ENCODE results near the gene SCN3A. TPM values are rescaled to one million over a fixed set of nuclear protein-coding genes. Genes with fewer than 3 reads are reported as not detected.

SCN3A gene
- total and polyA plus RNA-seq, 4 experiments from 2014 or later = not detected

DNA sequence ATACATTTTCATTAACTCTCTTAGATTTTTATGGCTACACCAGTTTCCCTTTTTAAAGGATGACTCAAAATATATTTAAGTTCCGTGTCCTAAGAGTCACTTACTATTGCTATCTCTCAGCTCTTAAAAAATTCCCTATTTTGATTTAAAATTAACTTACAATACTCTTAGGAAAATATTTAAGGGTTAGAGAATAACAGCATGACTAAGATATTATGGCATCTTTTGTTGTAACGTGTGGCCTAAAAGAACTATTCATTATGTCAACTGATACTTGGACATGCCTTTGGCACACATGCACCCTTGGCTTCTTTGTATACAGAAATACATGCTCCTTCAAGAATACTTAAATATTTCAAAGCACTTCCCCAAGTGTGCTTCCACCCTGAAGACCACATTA, 42.3 kb downstream of the SCN3A start:
- Histone ChIP-seq H3K27me3 (ENCODE audit: insufficient read depth, low read length) (no peaks in the 10 kb centered on the region), H3K4me1 (ENCODE audit: insufficient read depth, low read length) (no peaks in the 10 kb centered on the region), H3K9me3 (ENCODE audit: control insufficient read depth in 1 of 2, low read length in 2 of 2) (no peaks in the 10 kb centered on the region), H3K36me3 (ENCODE audit: insufficient read depth, low read length) (no peaks in the 10 kb centered on the region), H3K4me3 (ENCODE audit: low read length in 2 of 2) (no peak overlapping the region), H3K27ac (ENCODE audit: low read depth, low read length) (no peak overlapping the region)
- intact Hi-C loops (cut with micrococcal nuclease) = no loop called here
- H3K27ac Mint-ChIP-seq = no peak overlapping the region
- no peaks in the 10 kb centered on the region for H3K36me3 Mint-ChIP-seq
- DNase-seq = no peak
- no peak overlapping the region for H3K4me3 Mint-ChIP-seq
- ChIA-PET CTCF (ENCODE audit: partially characterized antibody) (no interaction called here), POLR2A (ENCODE audit: partially characterized antibody) (no interaction called here)
- no peaks in the 10 kb centered on the region for H3K4me1 Mint-ChIP-seq
- H3K27me3 Mint-ChIP-seq = no peaks in the 10 kb centered on the region
- peaks cover 0 to 5% (median 0%) of the 10 kb centered on the region in 8 donors for H3K9me3 Mint-ChIP-seq

GRCh38 chr2:165157160-165157559, 46.7 kb downstream of the SCN3A start:
- Histone ChIP-seq H3K36me3 (ENCODE audit: insufficient read depth, low read length) (no peaks in the 10 kb centered on the region), H3K9me3 (ENCODE audit: control insufficient read depth in 1 of 2, low read length in 2 of 2) (no peaks in the 10 kb centered on the region), H3K4me3 (ENCODE audit: low read length in 2 of 2) (no peak overlapping the region), H3K4me1 (ENCODE audit: insufficient read depth, low read length) (no peaks in the 10 kb centered on the region), H3K27ac (ENCODE audit: low read depth, low read length) (no peak overlapping the region), H3K27me3 (ENCODE audit: insufficient read depth, low read length) (no peaks in the 10 kb centered on the region)
- Mint-ChIP-seq H3K9me3 (peaks cover 0 to 4% (median 0%) of the 10 kb centered on the region in 8 donors), H3K27ac (no peak overlapping the region), H3K4me3 (no peak overlapping the region), H3K4me1 (no peaks in the 10 kb centered on the region), H3K27me3 (no peaks in the 10 kb centered on the region), H3K36me3 (no peaks in the 10 kb centered on the region)
- DNase-seq = no peak
- ChIA-PET CTCF (ENCODE audit: partially characterized antibody) (no interaction called here), POLR2A (ENCODE audit: partially characterized antibody) (no interaction called here)
- intact Hi-C loops (cut with micrococcal nuclease) = no loop called here

- no peak overlapping the region for H3K4me3 ChIP-seq (ENCODE audit: low read length in 2 of 2)
- no peaks in the 10 kb centered on the region for H3K36me3 Mint-ChIP-seq
- no peak overlapping the region for H3K27ac Mint-ChIP-seq
- H3K27me3 ChIP-seq (ENCODE audit: insufficient read depth, low read length) = no peaks in the 10 kb centered on the region
- H3K9me3 ChIP-seq (ENCODE audit: control insufficient read depth in 1 of 2, low read length in 2 of 2) = no peaks in the 10 kb centered on the region
- peaks cover 0 to 8% (median 1%) of the 10 kb centered on the region in 8 donors for H3K9me3 Mint-ChIP-seq
- intact Hi-C loops (cut with micrococcal nuclease) = no loop called here
- H3K4me1 ChIP-seq (ENCODE audit: insufficient read depth, low read length) = no peaks in the 10 kb centered on the region
- no peaks in the 10 kb centered on the region for H3K36me3 ChIP-seq (ENCODE audit: insufficient read depth, low read length)
- H3K4me1 Mint-ChIP-seq = no peaks in the 10 kb centered on the region
- ChIA-PET POLR2A (ENCODE audit: partially characterized antibody) (no interaction called here), CTCF (ENCODE audit: partially characterized antibody) (no interaction called here)
- no peak overlapping the region for H3K4me3 Mint-ChIP-seq
- DNase-seq = no peak
- H3K27ac ChIP-seq (ENCODE audit: low read depth, low read length) = no peak overlapping the region
- no peaks in the 10 kb centered on the region for H3K27me3 Mint-ChIP-seq
These were observed 48.7 kb downstream of the SCN3A start for GRCh38 chr2:165155152-165155551.

DNA sequence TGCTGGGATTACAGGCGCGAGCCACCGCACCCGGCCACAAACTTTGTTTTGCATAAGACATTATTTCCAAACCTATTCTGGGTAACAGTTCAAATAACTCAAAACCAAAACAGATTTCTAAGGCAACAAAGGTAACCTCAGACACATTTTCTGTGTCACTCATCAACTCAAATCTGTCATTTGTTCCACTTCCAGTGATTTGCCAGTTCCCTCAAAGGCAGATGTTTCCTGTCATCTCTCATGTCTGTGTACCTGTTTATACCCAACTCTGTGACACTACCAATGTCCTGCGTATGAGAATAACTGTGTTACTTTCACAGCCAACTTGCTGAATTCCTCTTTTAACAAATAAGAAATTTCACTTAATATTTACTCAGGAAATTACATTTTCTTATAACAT, 54.4 kb downstream of the SCN3A start:
- Histone ChIP-seq H3K9me3 (ENCODE audit: control insufficient read depth in 1 of 2, low read length in 2 of 2) (no peaks in the 10 kb centered on the region), H3K4me3 (ENCODE audit: low read length in 2 of 2) (no peak overlapping the region), H3K36me3 (ENCODE audit: insufficient read depth, low read length) (no peaks in the 10 kb centered on the region), H3K27me3 (ENCODE audit: insufficient read depth, low read length) (no peaks in the 10 kb centered on the region), H3K4me1 (ENCODE audit: insufficient read depth, low read length) (no peaks in the 10 kb centered on the region), H3K27ac (ENCODE audit: low read depth, low read length) (no peak overlapping the region)
- Mint-ChIP-seq H3K9me3 (peaks cover 0 to 4% (median 0%) of the 10 kb centered on the region in 8 donors), H3K4me3 (no peak overlapping the region), H3K27ac (no peak overlapping the region), H3K36me3 (no peaks in the 10 kb centered on the region), H3K4me1 (no peaks in the 10 kb centered on the region), H3K27me3 (no peaks in the 10 kb centered on the region)
- intact Hi-C loops (cut with micrococcal nuclease) = no loop called here
- ChIA-PET POLR2A (ENCODE audit: partially characterized antibody) (no interaction called here), CTCF (ENCODE audit: partially characterized antibody) (no interaction called here)
- no peak for DNase-seq

- H3K4me1 ChIP-seq (ENCODE audit: insufficient read depth, low read length) = no peaks in the 10 kb centered on the region
- ChIA-PET CTCF (ENCODE audit: partially characterized antibody) (no interaction called here), POLR2A (ENCODE audit: partially characterized antibody) (no interaction called here)
- no peaks in the 10 kb centered on the region for H3K27me3 ChIP-seq (ENCODE audit: insufficient read depth, low read length)
- no peak overlapping the region for H3K4me3 ChIP-seq (ENCODE audit: low read length in 2 of 2)
- no peaks in the 10 kb centered on the region for H3K9me3 ChIP-seq (ENCODE audit: control insufficient read depth in 1 of 2, low read length in 2 of 2)
- H3K27ac ChIP-seq (ENCODE audit: low read depth, low read length) = no peak overlapping the region
- Mint-ChIP-seq H3K9me3 (peaks cover 0 to 4% (median 0%) of the 10 kb centered on the region in 8 donors), H3K27ac (no peak overlapping the region), H3K4me1 (no peaks in the 10 kb centered on the region), H3K4me3 (no peak overlapping the region), H3K36me3 (no peaks in the 10 kb centered on the region), H3K27me3 (no peaks in the 10 kb centered on the region)
- intact Hi-C loops (cut with micrococcal nuclease) = no loop called here
- H3K36me3 ChIP-seq (ENCODE audit: insufficient read depth, low read length) = no peaks in the 10 kb centered on the region
- DNase-seq = no peak
These were observed 56.4 kb downstream of the SCN3A start for GRCh38 chr2:165147186-165148045.

DNA sequence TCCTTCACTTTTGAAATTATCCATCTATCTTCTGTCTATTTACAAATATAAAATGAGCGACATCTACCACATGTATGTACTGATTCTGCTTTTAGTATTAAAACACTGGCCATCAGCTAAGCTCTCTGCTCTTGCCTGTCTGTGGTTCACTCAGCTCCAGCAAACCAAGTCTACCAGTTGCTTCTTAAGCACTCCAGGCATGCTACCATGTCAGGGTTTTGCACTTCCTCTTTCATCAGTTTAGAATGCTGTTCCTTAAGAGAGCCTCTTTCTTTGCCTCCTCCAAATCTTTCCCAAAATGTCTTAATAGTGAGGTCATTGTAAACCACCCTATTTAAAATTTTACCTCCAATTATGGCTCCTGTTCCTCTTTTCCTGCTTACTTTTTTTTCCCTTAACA, 59.5 kb downstream of the SCN3A start:
- Mint-ChIP-seq H3K36me3 (no peaks in the 10 kb centered on the region), H3K27ac (no peak overlapping the region), H3K4me3 (no peak overlapping the region), H3K4me1 (no peaks in the 10 kb centered on the region), H3K9me3 (no peaks in the 10 kb centered on the region), H3K27me3 (no peaks in the 10 kb centered on the region)
- no peaks in the 10 kb centered on the region for H3K36me3 ChIP-seq (ENCODE audit: insufficient read depth, low read length)
- no peaks in the 10 kb centered on the region for H3K27me3 ChIP-seq (ENCODE audit: insufficient read depth, low read length)
- CTCF ChIA-PET (ENCODE audit: partially characterized antibody) = no interaction called here
- no peaks in the 10 kb centered on the region for H3K9me3 ChIP-seq (ENCODE audit: control insufficient read depth in 1 of 2, low read length in 2 of 2)
- H3K27ac ChIP-seq (ENCODE audit: low read depth, low read length) = no peak overlapping the region
- DNase-seq = no peak
- no peaks in the 10 kb centered on the region for H3K4me1 ChIP-seq (ENCODE audit: insufficient read depth, low read length)
- intact Hi-C loops (cut with micrococcal nuclease) = no loop called here
- no peak overlapping the region for H3K4me3 ChIP-seq (ENCODE audit: low read length in 2 of 2)
- POLR2A ChIA-PET (ENCODE audit: partially characterized antibody) = no interaction called here

GRCh38 chr2:165141601-165142354, 62.1 kb downstream of the SCN3A start:
- no peak overlapping the region for H3K27ac Mint-ChIP-seq
- CTCF ChIA-PET (ENCODE audit: partially characterized antibody) = no interaction called here
- H3K27me3 Mint-ChIP-seq = no peaks in the 10 kb centered on the region
- peaks cover 0 to 3% (median 0%) of the 10 kb centered on the region in 8 donors for H3K9me3 Mint-ChIP-seq
- H3K36me3 Mint-ChIP-seq = no peaks in the 10 kb centered on the region
- Histone ChIP-seq H3K9me3 (ENCODE audit: control insufficient read depth in 1 of 2, low read length in 2 of 2) (no peaks in the 10 kb centered on the region), H3K4me1 (ENCODE audit: insufficient read depth, low read length) (no peaks in the 10 kb centered on the region), H3K4me3 (ENCODE audit: low read length in 2 of 2) (no peak overlapping the region), H3K27ac (ENCODE audit: low read depth, low read length) (no peak overlapping the region), H3K27me3 (ENCODE audit: insufficient read depth, low read length) (no peaks in the 10 kb centered on the region), H3K36me3 (ENCODE audit: insufficient read depth, low read length) (no peaks in the 10 kb centered on the region)
- no peak overlapping the region for H3K4me3 Mint-ChIP-seq
- H3K4me1 Mint-ChIP-seq = no peaks in the 10 kb centered on the region
- no peak for DNase-seq
- POLR2A ChIA-PET (ENCODE audit: partially characterized antibody) = no interaction called here
- intact Hi-C loops (cut with micrococcal nuclease) = no loop called here
